HG03565 (cell line): ENCODE data around the gene LYZL1.
"Not testable (repeated sequence)": the region's sequence is repeated elsewhere in the genome, so short reads cannot be mapped to it uniquely, and the experiment has no call there.

Experiments
- ATAC-seq: cut with Tn5 transposase; IDR thresholded peaks from one replicate; pipeline ENCODE4 v1.9.1; 2021; ENCODE audit warnings: mild to moderate bottlenecking, moderate library complexity; ENCODE audit not compliant: unreplicated experiment

The LYZL1 gene

GRCh38 chr10:29327746-29328102 lies 38.9 kb downstream of the LYZL1 start:
- ATAC-seq: no peak

GRCh38 chr10:29328983-29329382 lies 40.1 kb downstream of the LYZL1 start:
- ATAC-seq: no peak

- ATAC-seq: no peak
Observed at GRCh38 chr10:29329420-29329819, 40.5 kb downstream of the LYZL1 start.

GRCh38 chr10:29332061-29332760 lies 43.3 kb downstream of the LYZL1 start:
- no peak for ATAC-seq

GRCh38 chr10:29332761-29333148 lies 43.9 kb downstream of the LYZL1 start:
- no peak for ATAC-seq

GRCh38 chr10:29337526-29337925 lies 48.7 kb downstream of the LYZL1 start:
- ATAC-seq: not testable (repeated sequence)

- no peak for ATAC-seq
Observed at GRCh38 chr10:29343607-29344038, 54.8 kb downstream of the LYZL1 start.

- ATAC-seq: no peak
Observed at GRCh38 chr10:29344073-29344820, 55.4 kb downstream of the LYZL1 start.

- no peak for ATAC-seq
Observed at GRCh38 chr10:29345144-29345909, 56.5 kb downstream of the LYZL1 start.

- no peak for ATAC-seq
Observed at GRCh38 chr10:29345910-29346209, 57.0 kb downstream of the LYZL1 start.

- ATAC-seq: no peak
Observed at GRCh38 chr10:29346296-29347001, 57.6 kb downstream of the LYZL1 start.

GRCh38 chr10:29348836-29349235 lies 60.0 kb downstream of the LYZL1 start:
- ATAC-seq: no peak

- no peak for ATAC-seq
Observed at GRCh38 chr10:29353305-29353704, 64.4 kb downstream of the LYZL1 start.

GRCh38 chr10:29353887-29354561 lies 65.2 kb downstream of the LYZL1 start:
- no peak for ATAC-seq

- ATAC-seq: no peak
Observed at GRCh38 chr10:29355411-29355991, 66.6 kb downstream of the LYZL1 start.

GRCh38 chr10:29356931-29357330 lies 68.1 kb downstream of the LYZL1 start:
- no peak for ATAC-seq

GRCh38 chr10:29358010-29358616 lies 69.2 kb downstream of the LYZL1 start:
- no peak for ATAC-seq

- not testable (repeated sequence) for ATAC-seq
Observed at GRCh38 chr10:29360215-29360853, 71.5 kb downstream of the LYZL1 start.
